A549 (cell line): ENCODE measurements around the gene NFIA.

Source experiments
- CBX2 ChIP-seq: fragments of 200-600 bp; sonication (generic); IDR thresholded peaks from 2 replicates; pipeline ENCODE4 v1.6.1; 2016; ENCODE audit warnings: low read depth, mild to moderate bottlenecking, borderline replicate concordance
- CEBPB ChIP-seq, 2 experiments: fragments of >200 bp in 1 of 2; sonication (Bioruptor Twin) in 1 of 2; formaldehyde crosslinking in 1 of 2; IDR thresholded peaks; 2 replicates each; pipeline ENCODE4 v1.6.1; 2012 to 2016
- POLR2A ChIP-seq: IDR thresholded peaks from 2 replicates; pipeline ENCODE4 v1.6.1; 2012; ENCODE audit warnings: mild to moderate bottlenecking, low read length
- RAD21 ChIP-seq, 2 experiments: fragments of >200 bp in 1 of 2; sonication (Bioruptor Twin) in 1 of 2; formaldehyde crosslinking in 1 of 2; IDR thresholded peaks in 1 of 2; conservative IDR thresholded peaks in 1 of 2; 2 replicates in 1 of 2; 3 replicates in 1 of 2; pipeline ENCODE4 v1.6.1; 2012 to 2018; ENCODE audit warnings: inconsistent platforms in 1 of 2
- RCOR1 ChIP-seq: fragments of 150-350 bp; IDR thresholded peaks from 2 replicates; pipeline ENCODE4 v1.6.1; 2014; ENCODE audit warnings: antibody characterized with exemption, low read length, low read depth
- TF ChIP-seq, protein P1 (sequence below): fragments of >200 bp; sonication (Bioruptor Twin); formaldehyde crosslinking; IDR thresholded peaks from 3 replicates; pipeline ENCODE4 v1.5.1; 2016
- TF ChIP-seq, protein P2 (sequence below): IDR thresholded peaks from 2 replicates; pipeline ENCODE4 v1.6.1; 2012

DNA sequence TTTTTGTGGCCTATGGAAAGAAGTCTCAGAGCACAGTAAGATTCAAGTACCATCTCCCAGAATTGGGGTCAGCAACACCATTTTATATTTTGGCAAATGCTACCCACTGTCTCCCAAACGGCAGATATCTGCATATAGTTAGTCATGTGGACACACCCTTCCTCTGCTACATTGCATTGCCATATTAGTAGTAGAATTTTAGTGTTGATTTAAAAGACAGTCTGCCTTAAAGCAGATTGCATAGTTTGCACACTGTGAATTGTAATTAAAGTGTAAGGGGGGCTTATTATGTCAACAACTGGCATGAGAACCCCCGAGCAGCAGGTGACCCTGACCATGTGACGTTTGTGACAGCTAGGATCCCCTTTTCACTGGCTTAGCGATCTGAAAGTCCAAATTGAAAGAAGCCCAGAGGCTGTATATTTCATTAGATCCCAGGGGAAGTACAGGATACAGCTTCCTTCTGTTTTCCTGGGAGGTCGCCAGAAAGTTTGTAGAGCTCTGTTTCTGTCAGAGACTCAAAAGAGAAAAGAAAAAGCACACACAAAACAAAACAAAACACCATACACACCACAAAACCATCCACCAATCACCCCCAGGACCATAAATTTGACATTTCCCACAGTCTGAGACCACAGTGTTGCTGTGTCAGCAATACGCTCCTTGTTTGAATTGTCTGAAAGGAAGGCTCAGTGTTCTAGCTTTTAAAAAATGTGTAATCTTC is 172.4 kb downstream of the NFIA start:
- TF ChIP-seq, protein P1, sequence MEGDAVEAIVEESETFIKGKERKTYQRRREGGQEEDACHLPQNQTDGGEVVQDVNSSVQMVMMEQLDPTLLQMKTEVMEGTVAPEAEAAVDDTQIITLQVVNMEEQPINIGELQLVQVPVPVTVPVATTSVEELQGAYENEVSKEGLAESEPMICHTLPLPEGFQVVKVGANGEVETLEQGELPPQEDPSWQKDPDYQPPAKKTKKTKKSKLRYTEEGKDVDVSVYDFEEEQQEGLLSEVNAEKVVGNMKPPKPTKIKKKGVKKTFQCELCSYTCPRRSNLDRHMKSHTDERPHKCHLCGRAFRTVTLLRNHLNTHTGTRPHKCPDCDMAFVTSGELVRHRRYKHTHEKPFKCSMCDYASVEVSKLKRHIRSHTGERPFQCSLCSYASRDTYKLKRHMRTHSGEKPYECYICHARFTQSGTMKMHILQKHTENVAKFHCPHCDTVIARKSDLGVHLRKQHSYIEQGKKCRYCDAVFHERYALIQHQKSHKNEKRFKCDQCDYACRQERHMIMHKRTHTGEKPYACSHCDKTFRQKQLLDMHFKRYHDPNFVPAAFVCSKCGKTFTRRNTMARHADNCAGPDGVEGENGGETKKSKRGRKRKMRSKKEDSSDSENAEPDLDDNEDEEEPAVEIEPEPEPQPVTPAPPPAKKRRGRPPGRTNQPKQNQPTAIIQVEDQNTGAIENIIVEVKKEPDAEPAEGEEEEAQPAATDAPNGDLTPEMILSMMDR, result no peak
- TF ChIP-seq, protein P2, sequence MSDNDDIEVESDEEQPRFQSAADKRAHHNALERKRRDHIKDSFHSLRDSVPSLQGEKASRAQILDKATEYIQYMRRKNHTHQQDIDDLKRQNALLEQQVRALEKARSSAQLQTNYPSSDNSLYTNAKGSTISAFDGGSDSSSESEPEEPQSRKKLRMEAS, result no peak
- TF ChIP-seq RCOR1, result no peak
- TF ChIP-seq POLR2A, result no peak
- no peak for TF ChIP-seq RAD21 (conservative IDR thresholded peaks at IDR 0.05 in 1 of 2, IDR thresholded peaks at IDR 0.05 in 1 of 2)
- TF ChIP-seq CEBPB (IDR thresholded peaks at IDR 0.05), result no peak
- no peak for TF ChIP-seq CBX2
